ENCODE data around the gene SNIP1. TPM values are rescaled to one million over a fixed set of nuclear protein-coding genes. Genes with fewer than 3 reads are reported as not detected.

Gene SNIP1
- total and polyA plus RNA-seq, 2 of the 8 experiments (the other 6 are each of a cell fraction or from before 2014, with no cell fraction given): 3.7 to 15.7 TPM

DNA sequence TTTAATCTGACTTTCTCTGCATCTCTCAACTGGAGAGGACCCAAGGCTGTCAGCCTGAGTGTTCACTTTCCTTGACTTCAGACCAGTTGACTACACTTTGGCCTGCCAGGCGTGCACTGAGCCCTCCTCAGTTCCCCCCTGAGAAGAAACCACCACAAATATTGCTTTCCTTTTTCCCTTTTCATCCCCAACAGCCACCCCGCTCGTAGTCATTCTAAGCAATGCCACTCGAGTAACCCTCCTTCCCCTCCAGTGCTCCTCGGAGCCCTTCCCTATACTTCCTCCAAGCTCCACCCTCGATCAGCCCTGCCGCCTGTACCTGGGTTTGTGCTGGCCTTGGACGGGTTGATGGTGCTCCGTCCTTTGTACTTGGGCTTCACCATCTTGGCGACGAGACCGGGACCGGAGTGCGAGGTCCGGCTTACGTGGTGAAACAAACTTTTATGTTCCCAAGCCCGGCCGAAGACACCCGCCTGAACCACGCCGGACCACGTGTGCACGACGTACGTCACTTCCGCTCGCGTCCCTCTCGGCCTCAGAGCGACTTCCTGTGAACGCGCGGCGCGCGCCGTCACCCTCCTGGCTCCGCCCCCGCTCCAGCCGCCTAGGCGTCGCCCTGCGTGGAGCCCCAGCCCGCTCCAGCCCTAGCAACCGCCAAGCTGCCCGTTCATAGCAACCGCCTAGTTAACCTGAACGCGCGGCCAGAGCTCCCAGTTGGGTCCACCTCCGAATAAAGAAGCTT is 41.5 kb upstream of the SNIP1 start, which contains the start of gene GNL2 (continued):
- no peak for TF ChIP-seq RFX5 (IDR thresholded peaks at IDR 0.05; ENCODE audit: borderline replicate concordance, low read depth, low read length)
- TF ChIP-seq RNF2 (IDR thresholded peaks at IDR 0.05; ENCODE audit: borderline replicate concordance, low read depth, low read length, missing control alignments, poor library complexity, severe bottlenecking): no peak
- TF ChIP-seq BRCA1 (IDR thresholded peaks at IDR 0.05; ENCODE audit: low read depth, low read length): no peak
- no peak; a peak in 1 of 4 replicates for TF ChIP-seq HDAC2 (IDR thresholded peaks at IDR 0.05; ENCODE audit: borderline replicate concordance in 1 of 2, low read depth in 2 of 2, low read length in 2 of 2)
- TF ChIP-seq, protein P1, sequence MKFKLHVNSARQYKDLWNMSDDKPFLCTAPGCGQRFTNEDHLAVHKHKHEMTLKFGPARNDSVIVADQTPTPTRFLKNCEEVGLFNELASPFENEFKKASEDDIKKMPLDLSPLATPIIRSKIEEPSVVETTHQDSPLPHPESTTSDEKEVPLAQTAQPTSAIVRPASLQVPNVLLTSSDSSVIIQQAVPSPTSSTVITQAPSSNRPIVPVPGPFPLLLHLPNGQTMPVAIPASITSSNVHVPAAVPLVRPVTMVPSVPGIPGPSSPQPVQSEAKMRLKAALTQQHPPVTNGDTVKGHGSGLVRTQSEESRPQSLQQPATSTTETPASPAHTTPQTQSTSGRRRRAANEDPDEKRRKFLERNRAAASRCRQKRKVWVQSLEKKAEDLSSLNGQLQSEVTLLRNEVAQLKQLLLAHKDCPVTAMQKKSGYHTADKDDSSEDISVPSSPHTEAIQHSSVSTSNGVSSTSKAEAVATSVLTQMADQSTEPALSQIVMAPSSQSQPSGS (IDR thresholded peaks at IDR 0.05; ENCODE audit: low read length): no peak
- TF ChIP-seq, protein P2, sequence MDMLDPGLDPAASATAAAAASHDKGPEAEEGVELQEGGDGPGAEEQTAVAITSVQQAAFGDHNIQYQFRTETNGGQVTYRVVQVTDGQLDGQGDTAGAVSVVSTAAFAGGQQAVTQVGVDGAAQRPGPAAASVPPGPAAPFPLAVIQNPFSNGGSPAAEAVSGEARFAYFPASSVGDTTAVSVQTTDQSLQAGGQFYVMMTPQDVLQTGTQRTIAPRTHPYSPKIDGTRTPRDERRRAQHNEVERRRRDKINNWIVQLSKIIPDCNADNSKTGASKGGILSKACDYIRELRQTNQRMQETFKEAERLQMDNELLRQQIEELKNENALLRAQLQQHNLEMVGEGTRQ (IDR thresholded peaks at IDR 0.05; ENCODE audit: low read length): peak; percentile 88
- no peak for TF ChIP-seq RXRA (IDR thresholded peaks at IDR 0.05; ENCODE audit: insufficient read depth, low read depth, low read length)
- TF ChIP-seq NANOG (IDR thresholded peaks at IDR 0.05; ENCODE audit: insufficient read depth, low read depth, low read length, poor library complexity, severe bottlenecking): no peak
- no peak for TF ChIP-seq TAF7 (optimal IDR thresholded peaks at IDR 0.05; ENCODE audit: borderline replicate concordance, low read depth, low read length)
- no peak for TF ChIP-seq SRF (IDR thresholded peaks at IDR 0.05; ENCODE audit: low read depth, low read length)
- TF ChIP-seq EP300 (IDR thresholded peaks at IDR 0.05; ENCODE audit: borderline replicate concordance in 1 of 2, low read depth in 2 of 2, low read length in 2 of 2): no peak
- no peak for TF ChIP-seq CTBP2 (IDR thresholded peaks at IDR 0.05; ENCODE audit: borderline replicate concordance, insufficient read depth, insufficient read length, low read length)
- no peak for TF ChIP-seq POU5F1 (IDR thresholded peaks at IDR 0.05; ENCODE audit: low read depth, low read length)
- TF ChIP-seq CHD2 (IDR thresholded peaks at IDR 0.05; ENCODE audit: low read length): no peak
- peak; percentile 43; the same call in 1 of the 2 replicates for TF ChIP-seq JUND (IDR thresholded peaks at IDR 0.05; ENCODE audit: low read length)
- TF ChIP-seq TAF1 (IDR thresholded peaks at IDR 0.05; ENCODE audit: low read depth, low read length): peak; percentile 80
- TF ChIP-seq SIN3A (conservative IDR thresholded peaks at IDR 0.05 in 1 of 2, IDR thresholded peaks at IDR 0.05 in 1 of 2; ENCODE audit: low read depth in 1 of 2, low read length in 2 of 2): peak; percentile 89 to 92; a peak in 3 of 4 replicates
- no peak for TF ChIP-seq BCL11A (IDR thresholded peaks at IDR 0.05; ENCODE audit: low read depth in 2 of 2, low read length in 2 of 2)
